ENCODE results near the gene MS4A2. TPM values are rescaled to one million over a fixed set of nuclear protein-coding genes. Genes with fewer than 3 reads are reported as not detected.
"Not testable (repeated sequence)": the region's sequence is repeated elsewhere in the genome, so short reads cannot be mapped to it uniquely, and the experiment has no call there.

MS4A2 gene
- total and polyA plus RNA-seq, 2 experiments from 2014 or later: not detected

DNA sequence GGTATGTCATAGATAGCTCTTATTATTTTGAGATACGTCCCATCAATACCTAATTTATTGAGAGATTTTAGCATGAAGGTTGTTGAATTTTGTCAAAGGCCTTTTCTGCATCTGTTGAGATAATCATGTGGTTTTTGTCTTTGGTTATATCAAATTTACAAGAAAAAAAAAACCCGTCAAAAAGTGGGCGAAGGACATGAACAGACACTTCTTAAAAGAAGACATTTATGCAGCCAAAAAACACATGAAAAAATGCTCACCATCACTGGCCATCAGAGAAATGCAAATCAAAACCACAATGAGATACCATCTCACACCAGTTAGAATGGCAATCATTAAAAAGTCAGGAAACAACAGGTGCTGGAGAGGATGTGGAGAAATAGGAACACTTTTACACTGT lies 37.6 kb upstream of the MS4A2 start:
- not testable (repeated sequence) for H3K4me1 ChIP-seq (ENCODE audit: insufficient read depth); H3K79me2 ChIP-seq (replicated peaks; ENCODE audit: insufficient read depth); H3K4me1 Mint-ChIP-seq; H3K27ac Mint-ChIP-seq; ATAC-seq; H3K36me3 ChIP-seq (ENCODE audit: insufficient read depth); H3K4me3 Mint-ChIP-seq; H4K20me1 ChIP-seq (replicated peaks; ENCODE audit: insufficient read depth); H3K4me2 ChIP-seq; H3K27me3 Mint-ChIP-seq (ENCODE audit: insufficient read depth, low read depth, poor library complexity); H3K27ac ChIP-seq (ENCODE audit: low read depth); H3K4me3 ChIP-seq; H3K27me3 ChIP-seq (ENCODE audit: insufficient read depth); H2AFZ ChIP-seq; H3F3A ChIP-seq (replicated peaks; ENCODE audit: low read depth); H3K36me3 Mint-ChIP-seq (ENCODE audit: low read depth); H3K9me2 ChIP-seq (ENCODE audit: insufficient read depth); DNase-seq (ENCODE audit: low spot score); H3K9me3 Mint-ChIP-seq

DNA sequence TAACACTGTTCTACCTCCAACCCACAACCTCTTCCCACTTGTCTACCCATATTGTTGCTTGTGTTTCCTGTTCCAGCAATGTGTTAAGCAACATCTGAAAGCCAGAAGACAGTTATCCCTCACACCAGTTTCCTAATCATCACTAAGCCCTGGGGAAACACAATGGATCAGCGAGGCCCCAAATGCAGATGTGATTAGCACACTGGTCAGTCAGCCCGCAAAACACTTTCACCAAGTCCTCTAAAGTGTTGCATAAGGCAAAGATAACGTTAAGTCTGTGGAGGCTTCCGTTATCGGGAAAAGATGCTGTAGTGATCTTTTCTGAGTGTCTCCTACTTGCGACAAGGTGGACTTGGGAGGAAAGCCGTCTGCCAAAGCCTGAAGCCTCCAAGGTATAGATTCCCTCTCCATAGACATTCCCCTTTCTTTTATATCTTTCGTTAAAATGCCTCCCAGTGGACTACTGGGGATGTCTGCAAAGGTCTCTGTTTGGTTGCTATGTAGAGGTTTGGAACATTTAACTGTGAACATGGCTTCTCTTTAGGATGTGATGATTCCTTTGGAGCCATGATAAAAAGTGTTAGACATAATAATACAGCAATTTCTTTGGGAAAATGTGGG lies 32.0 kb upstream of the MS4A2 start, which contains the start of gene MS4A3:
MS4A3 (plus strand) TSS at position 317 of the 621 bp plus-strand sequence. CDS start 4,496 bp downstream, outside the sequence.
- H3K9me2 ChIP-seq (ENCODE audit: insufficient read depth): no peaks in the 10 kb centered on the region
- no peaks in the 10 kb centered on the region for H4K20me1 ChIP-seq (replicated peaks; ENCODE audit: insufficient read depth)
- no peak within 1 kb of the TSS for H3K27ac ChIP-seq (ENCODE audit: low read depth)
- no peak for DNase-seq (ENCODE audit: low spot score)
- Mint-ChIP-seq H3K36me3 (ENCODE audit: low read depth) (no peaks in the 10 kb centered on the region; the same call in 2 of the 3 replicates), H3K27ac (peak within 1 kb of the TSS; percentile 12; the same call in 1 of the 2 replicates), H3K4me3 (no peak within 1 kb of the TSS), H3K9me3 (peaks cover 7% of the 10 kb centered on the region; the same call in 2 of the 3 replicates), H3K27me3 (ENCODE audit: insufficient read depth, low read depth, poor library complexity) (peaks cover 7% of the 10 kb centered on the region), H3K4me1 (peaks cover 3% of the 10 kb centered on the region)
- no peaks in the 10 kb centered on the region for H3F3A ChIP-seq (replicated peaks; ENCODE audit: low read depth)
- H3K27me3 ChIP-seq (ENCODE audit: insufficient read depth): no peaks in the 10 kb centered on the region
- H3K36me3 ChIP-seq (ENCODE audit: insufficient read depth): peaks cover 5% of the 10 kb centered on the region; the same call in 1 of the 2 replicates
- H3K4me1 ChIP-seq (ENCODE audit: insufficient read depth): peaks cover 5% of the 10 kb centered on the region; the same call in 1 of the 2 replicates
- no peak within 1 kb of the TSS for H3K4me3 ChIP-seq
- no peak within 1 kb of the TSS for H3K4me2 ChIP-seq
- ATAC-seq: no peak
- no peaks in the 10 kb centered on the region for H3K79me2 ChIP-seq (replicated peaks; ENCODE audit: insufficient read depth)
- peak within 1 kb of the TSS; percentile 98 for H2AFZ ChIP-seq
- TF ChIP-seq POLR2AphosphoS5 (IDR thresholded peaks at IDR 0.05; ENCODE audit: low read depth) (no peak), JUNB (IDR thresholded peaks at IDR 0.05; ENCODE audit: unreplicated experiment) (no peak), EZH2 (IDR thresholded peaks at IDR 0.05; ENCODE audit: low read depth, unreplicated experiment) (no peak), ZNF331 (CRISPR knock-in tag; IDR thresholded peaks at IDR 0.05; ENCODE audit: low read depth) (no peak), ZNF114 (CRISPR knock-in tag; IDR thresholded peaks at IDR 0.05) (no peak), NANOG (IDR thresholded peaks at IDR 0.05; ENCODE audit: borderline replicate concordance) (no peak), CREB1 (CRISPR knock-in tag; IDR thresholded peaks at IDR 0.05; ENCODE audit: low read depth) (no peak), EZH2phosphoT487 (IDR thresholded peaks at IDR 0.05; ENCODE audit: unreplicated experiment) (no peak)
- TF ChIP-seq, protein P1, sequence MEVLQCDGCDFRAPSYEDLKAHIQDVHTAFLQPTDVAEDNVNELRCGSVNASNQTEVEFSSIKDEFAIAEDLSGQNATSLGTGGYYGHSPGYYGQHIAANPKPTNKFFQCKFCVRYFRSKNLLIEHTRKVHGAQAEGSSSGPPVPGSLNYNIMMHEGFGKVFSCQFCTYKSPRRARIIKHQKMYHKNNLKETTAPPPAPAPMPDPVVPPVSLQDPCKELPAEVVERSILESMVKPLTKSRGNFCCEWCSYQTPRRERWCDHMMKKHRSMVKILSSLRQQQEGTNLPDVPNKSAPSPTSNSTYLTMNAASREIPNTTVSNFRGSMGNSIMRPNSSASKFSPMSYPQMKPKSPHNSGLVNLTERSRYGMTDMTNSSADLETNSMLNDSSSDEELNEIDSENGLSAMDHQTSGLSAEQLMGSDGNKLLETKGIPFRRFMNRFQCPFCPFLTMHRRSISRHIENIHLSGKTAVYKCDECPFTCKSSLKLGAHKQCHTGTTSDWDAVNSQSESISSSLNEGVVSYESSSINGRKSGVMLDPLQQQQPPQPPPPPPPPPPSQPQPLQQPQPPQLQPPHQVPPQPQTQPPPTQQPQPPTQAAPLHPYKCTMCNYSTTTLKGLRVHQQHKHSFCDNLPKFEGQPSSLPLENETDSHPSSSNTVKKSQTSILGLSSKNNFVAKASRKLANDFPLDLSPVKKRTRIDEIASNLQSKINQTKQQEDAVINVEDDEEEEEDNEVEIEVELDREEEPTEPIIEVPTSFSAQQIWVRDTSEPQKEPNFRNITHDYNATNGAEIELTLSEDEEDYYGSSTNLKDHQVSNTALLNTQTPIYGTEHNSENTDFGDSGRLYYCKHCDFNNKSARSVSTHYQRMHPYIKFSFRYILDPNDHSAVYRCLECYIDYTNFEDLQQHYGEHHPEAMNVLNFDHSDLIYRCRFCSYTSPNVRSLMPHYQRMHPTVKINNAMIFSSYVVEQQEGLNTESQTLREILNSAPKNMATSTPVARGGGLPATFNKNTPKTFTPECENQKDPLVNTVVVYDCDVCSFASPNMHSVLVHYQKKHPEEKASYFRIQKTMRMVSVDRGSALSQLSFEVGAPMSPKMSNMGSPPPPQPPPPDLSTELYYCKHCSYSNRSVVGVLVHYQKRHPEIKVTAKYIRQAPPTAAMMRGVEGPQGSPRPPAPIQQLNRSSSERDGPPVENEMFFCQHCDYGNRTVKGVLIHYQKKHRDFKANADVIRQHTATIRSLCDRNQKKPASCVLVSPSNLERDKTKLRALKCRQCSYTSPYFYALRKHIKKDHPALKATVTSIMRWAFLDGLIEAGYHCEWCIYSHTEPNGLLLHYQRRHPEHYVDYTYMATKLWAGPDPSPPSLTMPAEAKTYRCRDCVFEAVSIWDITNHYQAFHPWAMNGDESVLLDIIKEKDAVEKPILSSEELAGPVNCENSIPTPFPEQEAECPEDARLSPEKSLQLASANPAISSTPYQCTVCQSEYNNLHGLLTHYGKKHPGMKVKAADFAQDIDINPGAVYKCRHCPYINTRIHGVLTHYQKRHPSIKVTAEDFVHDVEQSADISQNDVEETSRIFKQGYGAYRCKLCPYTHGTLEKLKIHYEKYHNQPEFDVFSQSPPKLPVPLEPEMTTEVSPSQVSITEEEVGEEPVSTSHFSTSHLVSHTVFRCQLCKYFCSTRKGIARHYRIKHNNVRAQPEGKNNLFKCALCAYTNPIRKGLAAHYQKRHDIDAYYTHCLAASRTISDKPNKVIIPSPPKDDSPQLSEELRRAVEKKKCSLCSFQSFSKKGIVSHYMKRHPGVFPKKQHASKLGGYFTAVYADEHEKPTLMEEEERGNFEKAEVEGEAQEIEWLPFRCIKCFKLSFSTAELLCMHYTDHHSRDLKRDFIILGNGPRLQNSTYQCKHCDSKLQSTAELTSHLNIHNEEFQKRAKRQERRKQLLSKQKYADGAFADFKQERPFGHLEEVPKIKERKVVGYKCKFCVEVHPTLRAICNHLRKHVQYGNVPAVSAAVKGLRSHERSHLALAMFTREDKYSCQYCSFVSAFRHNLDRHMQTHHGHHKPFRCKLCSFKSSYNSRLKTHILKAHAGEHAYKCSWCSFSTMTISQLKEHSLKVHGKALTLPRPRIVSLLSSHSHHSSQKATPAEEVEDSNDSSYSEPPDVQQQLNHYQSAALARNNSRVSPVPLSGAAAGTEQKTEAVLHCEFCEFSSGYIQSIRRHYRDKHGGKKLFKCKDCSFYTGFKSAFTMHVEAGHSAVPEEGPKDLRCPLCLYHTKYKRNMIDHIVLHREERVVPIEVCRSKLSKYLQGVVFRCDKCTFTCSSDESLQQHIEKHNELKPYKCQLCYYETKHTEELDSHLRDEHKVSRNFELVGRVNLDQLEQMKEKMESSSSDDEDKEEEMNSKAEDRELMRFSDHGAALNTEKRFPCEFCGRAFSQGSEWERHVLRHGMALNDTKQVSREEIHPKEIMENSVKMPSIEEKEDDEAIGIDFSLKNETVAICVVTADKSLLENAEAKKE (CRISPR knock-in tag; IDR thresholded peaks at IDR 0.05): no peak
- TF ChIP-seq, protein P2, sequence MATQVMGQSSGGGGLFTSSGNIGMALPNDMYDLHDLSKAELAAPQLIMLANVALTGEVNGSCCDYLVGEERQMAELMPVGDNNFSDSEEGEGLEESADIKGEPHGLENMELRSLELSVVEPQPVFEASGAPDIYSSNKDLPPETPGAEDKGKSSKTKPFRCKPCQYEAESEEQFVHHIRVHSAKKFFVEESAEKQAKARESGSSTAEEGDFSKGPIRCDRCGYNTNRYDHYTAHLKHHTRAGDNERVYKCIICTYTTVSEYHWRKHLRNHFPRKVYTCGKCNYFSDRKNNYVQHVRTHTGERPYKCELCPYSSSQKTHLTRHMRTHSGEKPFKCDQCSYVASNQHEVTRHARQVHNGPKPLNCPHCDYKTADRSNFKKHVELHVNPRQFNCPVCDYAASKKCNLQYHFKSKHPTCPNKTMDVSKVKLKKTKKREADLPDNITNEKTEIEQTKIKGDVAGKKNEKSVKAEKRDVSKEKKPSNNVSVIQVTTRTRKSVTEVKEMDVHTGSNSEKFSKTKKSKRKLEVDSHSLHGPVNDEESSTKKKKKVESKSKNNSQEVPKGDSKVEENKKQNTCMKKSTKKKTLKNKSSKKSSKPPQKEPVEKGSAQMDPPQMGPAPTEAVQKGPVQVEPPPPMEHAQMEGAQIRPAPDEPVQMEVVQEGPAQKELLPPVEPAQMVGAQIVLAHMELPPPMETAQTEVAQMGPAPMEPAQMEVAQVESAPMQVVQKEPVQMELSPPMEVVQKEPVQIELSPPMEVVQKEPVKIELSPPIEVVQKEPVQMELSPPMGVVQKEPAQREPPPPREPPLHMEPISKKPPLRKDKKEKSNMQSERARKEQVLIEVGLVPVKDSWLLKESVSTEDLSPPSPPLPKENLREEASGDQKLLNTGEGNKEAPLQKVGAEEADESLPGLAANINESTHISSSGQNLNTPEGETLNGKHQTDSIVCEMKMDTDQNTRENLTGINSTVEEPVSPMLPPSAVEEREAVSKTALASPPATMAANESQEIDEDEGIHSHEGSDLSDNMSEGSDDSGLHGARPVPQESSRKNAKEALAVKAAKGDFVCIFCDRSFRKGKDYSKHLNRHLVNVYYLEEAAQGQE (IDR thresholded peaks at IDR 0.05; ENCODE audit: unreplicated experiment): no peak
- TF ChIP-seq, protein P3, sequence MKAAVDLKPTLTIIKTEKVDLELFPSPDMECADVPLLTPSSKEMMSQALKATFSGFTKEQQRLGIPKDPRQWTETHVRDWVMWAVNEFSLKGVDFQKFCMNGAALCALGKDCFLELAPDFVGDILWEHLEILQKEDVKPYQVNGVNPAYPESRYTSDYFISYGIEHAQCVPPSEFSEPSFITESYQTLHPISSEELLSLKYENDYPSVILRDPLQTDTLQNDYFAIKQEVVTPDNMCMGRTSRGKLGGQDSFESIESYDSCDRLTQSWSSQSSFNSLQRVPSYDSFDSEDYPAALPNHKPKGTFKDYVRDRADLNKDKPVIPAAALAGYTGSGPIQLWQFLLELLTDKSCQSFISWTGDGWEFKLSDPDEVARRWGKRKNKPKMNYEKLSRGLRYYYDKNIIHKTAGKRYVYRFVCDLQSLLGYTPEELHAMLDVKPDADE (IDR thresholded peaks at IDR 0.05): no peak

All from GM23338 (cell line).